SK-N-SH (cell line): Measurements from ENCODE around the gene ALX3. TPM values are rescaled to one million over a fixed set of nuclear protein-coding genes. Genes with fewer than 3 reads are reported as not detected.

Experiments
- CTCF ChIA-PET: fragments of 300-600, 350-600 bp; formaldehyde crosslinking; extraction: SDS; loops from one replicate; lab custom pipeline; 2021; lab: Yijun Ruan, JAX
- POLR2A ChIA-PET: fragments of 350-600 bp; sonication (Branson Sonifier 250); formaldehyde crosslinking; extraction: SDS; loops from one replicate; lab custom pipeline; 2020; ENCODE audit warnings: antibody characterized with exemption, inconsistent platforms; lab: Yijun Ruan, JAX
- DNase-seq: peaks from one replicate; pipeline ENCODE4 v3.0.0; 2012
- H2AFZ ChIP-seq: fragments of 200-600 bp; sonication (generic); 2 replicates; pipeline ENCODE4 v1.8.1; 2016; ENCODE audit warnings: antibody characterized with exemption, mild to moderate bottlenecking, low read depth
- H3F3A ChIP-seq: fragments of 200-600 bp; sonication (generic); replicated peaks from 2 replicates; pipeline ENCODE3; 2016; ENCODE audit warnings: antibody characterized with exemption, mild to moderate bottlenecking; ENCODE audit not compliant: insufficient read depth
- H3K27ac ChIP-seq, 2 experiments: fragments of 200-500 bp in 1 of 2; fragments of 200-600 bp in 1 of 2; sonication (Bioruptor generic) in 1 of 2; sonication (generic), shearing (Covaris generic) in 1 of 2; 2 replicates each; pipeline versions ENCODE4 v1.5.1 to v1.6.1; 2014 to 2016; ENCODE audit warnings: low read depth in 2 of 2, inconsistent platforms in 1 of 2, low read length in 1 of 2, mild to moderate bottlenecking in 1 of 2, mixed read lengths in 1 of 2
- H3K27me3 ChIP-seq: fragments of 200-600 bp; sonication (generic), shearing (Covaris generic); 2 replicates; pipeline ENCODE4 v1.6.1; 2016; ENCODE audit warnings: mixed run types; ENCODE audit not compliant: insufficient read depth
- H3K36me3 ChIP-seq, 2 experiments: fragments of 200-500 bp in 1 of 2; fragments of 200-600 bp in 1 of 2; sonication (Bioruptor generic) in 1 of 2; sonication (generic) in 1 of 2; replicated peaks in 1 of 2; 2 replicates each; pipeline versions ENCODE3 to v1.5.1; 2014 to 2016; ENCODE audit warnings: low read length in 1 of 2, mild to moderate bottlenecking in 1 of 2; ENCODE audit not compliant: insufficient read depth in 2 of 2, control insufficient read depth in 1 of 2
- H3K4me1 ChIP-seq, 2 experiments: fragments of 200-500 bp in 1 of 2; fragments of 200-600 bp in 1 of 2; sonication (Bioruptor generic) in 1 of 2; sonication (generic), shearing (Covaris generic) in 1 of 2; 2 replicates each; pipeline versions ENCODE4 v1.5.1 to v1.6.1; 2014 to 2016; ENCODE audit warnings: low read depth in 1 of 2, low read length in 1 of 2, mixed run types in 1 of 2; ENCODE audit not compliant: insufficient read depth in 2 of 2, control insufficient read depth in 1 of 2
- H3K4me2 ChIP-seq: fragments of 200-600 bp; sonication (generic), shearing (Covaris generic); 2 replicates; pipeline ENCODE4 v1.6.1; 2017; ENCODE audit warnings: mixed run types
- H3K4me3 ChIP-seq, 2 experiments: fragments of 200-500 bp in 1 of 2; fragments of 200-600 bp in 1 of 2; sonication (Bioruptor generic) in 1 of 2; sonication (generic), shearing (Covaris generic) in 1 of 2; 2 replicates each; pipeline versions ENCODE4 v1.5.1 to v1.8.1; 2014 to 2016; ENCODE audit warnings: low read depth in 2 of 2, inconsistent platforms in 1 of 2, low read length in 1 of 2, mild to moderate bottlenecking in 1 of 2, mixed read lengths in 1 of 2, moderate library complexity in 1 of 2
- H3K79me2 ChIP-seq: fragments of 200-600 bp; sonication (generic); 2 replicates; pipeline ENCODE4 v1.8.1; 2017; ENCODE audit warnings: mild to moderate bottlenecking; ENCODE audit not compliant: insufficient read depth
- H3K9ac ChIP-seq: fragments of 200-600 bp; sonication (generic); 2 replicates; pipeline ENCODE4 v1.6.1; 2017; ENCODE audit warnings: mixed run types
- H3K9me2 ChIP-seq: fragments of 200-600 bp; sonication (generic); 2 replicates; pipeline ENCODE4 v1.6.1; 2017; ENCODE audit warnings: mixed run types
- H3K9me3 ChIP-seq: fragments of 200-600 bp; sonication (generic); 2 replicates; pipeline ENCODE4 v1.6.1; 2017; ENCODE audit warnings: mixed run types, mild to moderate bottlenecking, moderate library complexity
- H4K20me1 ChIP-seq: fragments of 200-600 bp; sonication (generic); 2 replicates; pipeline ENCODE4 v1.6.1; 2017; ENCODE audit warnings: mild to moderate bottlenecking, mixed run types; ENCODE audit not compliant: insufficient read depth
- EP300 ChIP-seq, 2 experiments: IDR thresholded peaks; 2 replicates each; pipeline versions ENCODE4 v1.4.0 to v1.6.1; 2012; ENCODE audit warnings: borderline replicate concordance in 1 of 2, low read depth in 1 of 2, low read length in 1 of 2
- EZH2phosphoT487 ChIP-seq: fragments of 200-600 bp; sonication (generic); IDR thresholded peaks from 2 replicates; pipeline ENCODE4 v1.6.1; 2017; ENCODE audit warnings: low read depth, mixed run types, mild to moderate bottlenecking, antibody characterized with exemption, moderate library complexity, borderline replicate concordance
- FOSL2 ChIP-seq: IDR thresholded peaks from 2 replicates; pipeline ENCODE4 v1.4.0; 2012; ENCODE audit warnings: low read depth, mild to moderate bottlenecking, moderate library complexity, borderline replicate concordance
- GATA2 ChIP-seq: sonication (generic); formaldehyde crosslinking; IDR thresholded peaks from 2 replicates; pipeline ENCODE4 v1.5.0; 2020; ENCODE audit warnings: mild to moderate bottlenecking, missing genetic modification reagents
- MXI1 ChIP-seq: IDR thresholded peaks from 2 replicates; pipeline ENCODE4 v1.6.1; 2012; ENCODE audit warnings: mild to moderate bottlenecking, low read depth, low read length, improper control_type of control experiment
- NFIC ChIP-seq: IDR thresholded peaks from 2 replicates; pipeline ENCODE4 v1.4.0; 2012; ENCODE audit warnings: borderline replicate concordance
- POLR2AphosphoS5 ChIP-seq: IDR thresholded peaks from 2 replicates; pipeline ENCODE4 v1.6.1; 2012; ENCODE audit warnings: low read depth, low read length
- RAD21 ChIP-seq: IDR thresholded peaks from 2 replicates; pipeline ENCODE4 v1.6.1; 2012; ENCODE audit warnings: mild to moderate bottlenecking, low read length
- RCOR1 ChIP-seq: fragments of 150-350 bp; IDR thresholded peaks from 2 replicates; pipeline ENCODE4 v1.6.1; 2017; ENCODE audit warnings: antibody characterized with exemption, low read length
- RXRA ChIP-seq: IDR thresholded peaks from 2 replicates; pipeline ENCODE4 v1.4.0; 2012; ENCODE audit warnings: low read depth, mild to moderate bottlenecking, borderline replicate concordance
- SIN3A ChIP-seq: IDR thresholded peaks from 2 replicates; pipeline ENCODE4 v1.6.1; 2012; ENCODE audit warnings: low read depth, mild to moderate bottlenecking, low read length, moderate library complexity, borderline replicate concordance
- TAF1 ChIP-seq: IDR thresholded peaks from 2 replicates; pipeline ENCODE4 v1.6.1; 2012; ENCODE audit warnings: low read depth, mild to moderate bottlenecking, low read length, moderate library complexity, borderline replicate concordance
- TCF12 ChIP-seq: IDR thresholded peaks from 2 replicates; pipeline ENCODE4 v1.4.0; 2012
- YY1 ChIP-seq: IDR thresholded peaks from 2 replicates; pipeline ENCODE4 v1.4.0; 2012; ENCODE audit warnings: low read depth, mild to moderate bottlenecking
- WGBS: methylation state at CpG from one replicate; pipeline ENCODE4 v1.1.6; 2017; ENCODE audit warnings: low lambda C conversion rate; 5-methylcytosine and 5-hydroxymethylcytosine counted together
- polyA plus RNA-seq, 3 experiments: library from polyadenylated mRNA; depleted of rRNA; stranded (reverse); fragments of >200 nt; gene quantifications; 2 replicates each; pipeline ENCODE4 v1.2.3, GENCODE V29; 2012
- TF ChIP-seq, protein P1 (sequence below): IDR thresholded peaks from 2 replicates; pipeline ENCODE4 v1.6.1; 2012; ENCODE audit warnings: mild to moderate bottlenecking, low read depth, low read length, moderate library complexity
- TF ChIP-seq, protein P2 (sequence below): fragments of 150-350 bp; IDR thresholded peaks from 2 replicates; pipeline ENCODE4 v1.6.1; 2016; ENCODE audit warnings: mild to moderate bottlenecking, low read depth, low read length
- TF ChIP-seq, protein P3 (sequence below): fragments of 150-350 bp; IDR thresholded peaks from 2 replicates; pipeline ENCODE4 v1.6.1; 2017; ENCODE audit warnings: antibody characterized with exemption, low read length, low read depth, borderline replicate concordance

ALX3 gene
- polyA plus RNA-seq, 1 of the 3 experiments (the other 2 are of a cell fraction): not detected

DNA sequence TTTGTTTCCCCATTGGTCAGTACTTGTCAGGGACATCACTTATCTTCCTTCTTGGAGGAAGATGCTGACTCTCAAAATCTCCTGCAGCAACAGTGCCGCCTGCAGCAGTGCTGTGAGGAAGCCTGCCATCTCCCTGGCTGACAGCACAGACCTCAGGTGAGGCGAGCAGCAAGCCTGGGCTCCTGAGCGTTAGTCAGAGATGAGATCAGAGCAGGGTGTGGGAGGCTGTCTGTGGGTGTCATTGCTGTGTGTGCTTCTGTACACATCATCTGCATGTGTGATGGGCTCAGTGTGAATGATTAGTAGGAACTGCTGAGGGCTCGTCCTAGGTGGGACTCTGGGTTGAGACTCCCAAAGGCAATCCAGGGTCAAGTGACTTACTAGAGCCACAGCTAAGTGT is 29.9 kb downstream of the ALX3 start:
- H3K4me3 ChIP-seq: no peak overlapping the region
- peaks cover 62 to 78% of the 10 kb centered on the region in 2 experiments for H3K36me3 ChIP-seq
- H2AFZ ChIP-seq: no peak overlapping the region
- DNase-seq: no peak
- H3K9me3 ChIP-seq: no peaks in the 10 kb centered on the region
- no peaks in the 10 kb centered on the region for H3F3A ChIP-seq
- ChIA-PET CTCF (interaction anchor here (0.9 to 42.0 kb wide), 7 partner anchors 10 to 264 kb away, joined by 4 to 1768 read pairs (median 13); partner anchors contain the start of gene UBL4B), POLR2A (no interaction called here)
- WGBS: 91% methylated on average over 3 of the region's 4 CpGs
- TF ChIP-seq, protein P1, sequence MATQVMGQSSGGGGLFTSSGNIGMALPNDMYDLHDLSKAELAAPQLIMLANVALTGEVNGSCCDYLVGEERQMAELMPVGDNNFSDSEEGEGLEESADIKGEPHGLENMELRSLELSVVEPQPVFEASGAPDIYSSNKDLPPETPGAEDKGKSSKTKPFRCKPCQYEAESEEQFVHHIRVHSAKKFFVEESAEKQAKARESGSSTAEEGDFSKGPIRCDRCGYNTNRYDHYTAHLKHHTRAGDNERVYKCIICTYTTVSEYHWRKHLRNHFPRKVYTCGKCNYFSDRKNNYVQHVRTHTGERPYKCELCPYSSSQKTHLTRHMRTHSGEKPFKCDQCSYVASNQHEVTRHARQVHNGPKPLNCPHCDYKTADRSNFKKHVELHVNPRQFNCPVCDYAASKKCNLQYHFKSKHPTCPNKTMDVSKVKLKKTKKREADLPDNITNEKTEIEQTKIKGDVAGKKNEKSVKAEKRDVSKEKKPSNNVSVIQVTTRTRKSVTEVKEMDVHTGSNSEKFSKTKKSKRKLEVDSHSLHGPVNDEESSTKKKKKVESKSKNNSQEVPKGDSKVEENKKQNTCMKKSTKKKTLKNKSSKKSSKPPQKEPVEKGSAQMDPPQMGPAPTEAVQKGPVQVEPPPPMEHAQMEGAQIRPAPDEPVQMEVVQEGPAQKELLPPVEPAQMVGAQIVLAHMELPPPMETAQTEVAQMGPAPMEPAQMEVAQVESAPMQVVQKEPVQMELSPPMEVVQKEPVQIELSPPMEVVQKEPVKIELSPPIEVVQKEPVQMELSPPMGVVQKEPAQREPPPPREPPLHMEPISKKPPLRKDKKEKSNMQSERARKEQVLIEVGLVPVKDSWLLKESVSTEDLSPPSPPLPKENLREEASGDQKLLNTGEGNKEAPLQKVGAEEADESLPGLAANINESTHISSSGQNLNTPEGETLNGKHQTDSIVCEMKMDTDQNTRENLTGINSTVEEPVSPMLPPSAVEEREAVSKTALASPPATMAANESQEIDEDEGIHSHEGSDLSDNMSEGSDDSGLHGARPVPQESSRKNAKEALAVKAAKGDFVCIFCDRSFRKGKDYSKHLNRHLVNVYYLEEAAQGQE: no peak
- TF ChIP-seq GATA2 (CRISPR knock-in tag): no peak
- TF ChIP-seq FOSL2: no peak
- no peak for TF ChIP-seq EZH2phosphoT487
- no peak for TF ChIP-seq SIN3A
- TF ChIP-seq RCOR1: no peak
- TF ChIP-seq MXI1: no peak
- TF ChIP-seq, protein P2, sequence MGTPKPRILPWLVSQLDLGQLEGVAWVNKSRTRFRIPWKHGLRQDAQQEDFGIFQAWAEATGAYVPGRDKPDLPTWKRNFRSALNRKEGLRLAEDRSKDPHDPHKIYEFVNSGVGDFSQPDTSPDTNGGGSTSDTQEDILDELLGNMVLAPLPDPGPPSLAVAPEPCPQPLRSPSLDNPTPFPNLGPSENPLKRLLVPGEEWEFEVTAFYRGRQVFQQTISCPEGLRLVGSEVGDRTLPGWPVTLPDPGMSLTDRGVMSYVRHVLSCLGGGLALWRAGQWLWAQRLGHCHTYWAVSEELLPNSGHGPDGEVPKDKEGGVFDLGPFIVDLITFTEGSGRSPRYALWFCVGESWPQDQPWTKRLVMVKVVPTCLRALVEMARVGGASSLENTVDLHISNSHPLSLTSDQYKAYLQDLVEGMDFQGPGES: no peak
- no peak for TF ChIP-seq TCF12
- no peak for TF ChIP-seq RAD21
- TF ChIP-seq YY1: no peak
- no peak for TF ChIP-seq EP300 (IDR thresholded peaks at IDR 0.05; ENCODE audit: borderline replicate concordance in 1 of 2, low read depth in 1 of 2, low read length in 1 of 2)
- no peak for TF ChIP-seq NFIC
- TF ChIP-seq, protein P3, sequence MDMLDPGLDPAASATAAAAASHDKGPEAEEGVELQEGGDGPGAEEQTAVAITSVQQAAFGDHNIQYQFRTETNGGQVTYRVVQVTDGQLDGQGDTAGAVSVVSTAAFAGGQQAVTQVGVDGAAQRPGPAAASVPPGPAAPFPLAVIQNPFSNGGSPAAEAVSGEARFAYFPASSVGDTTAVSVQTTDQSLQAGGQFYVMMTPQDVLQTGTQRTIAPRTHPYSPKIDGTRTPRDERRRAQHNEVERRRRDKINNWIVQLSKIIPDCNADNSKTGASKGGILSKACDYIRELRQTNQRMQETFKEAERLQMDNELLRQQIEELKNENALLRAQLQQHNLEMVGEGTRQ: no peak
- no peak for TF ChIP-seq RXRA
- no peak for TF ChIP-seq TAF1
- TF ChIP-seq POLR2AphosphoS5: no peak
- no peak overlapping the region for H3K9ac ChIP-seq
- peaks cover 4 to 6% of the 10 kb centered on the region in 2 experiments; a peak in 2 of 4 replicates for H3K4me1 ChIP-seq
- peaks cover 15% of the 10 kb centered on the region; the same call in 1 of the 2 replicates for H4K20me1 ChIP-seq
- H3K27me3 ChIP-seq: no peaks in the 10 kb centered on the region
- H3K27ac ChIP-seq: no peak overlapping the region
- no peak overlapping the region for H3K4me2 ChIP-seq
- peaks cover 23% of the 10 kb centered on the region for H3K79me2 ChIP-seq
- H3K9me2 ChIP-seq: no peaks in the 10 kb centered on the region
